ENCODE data around the gene TMEM38B.

TMEM38B gene

DNA sequence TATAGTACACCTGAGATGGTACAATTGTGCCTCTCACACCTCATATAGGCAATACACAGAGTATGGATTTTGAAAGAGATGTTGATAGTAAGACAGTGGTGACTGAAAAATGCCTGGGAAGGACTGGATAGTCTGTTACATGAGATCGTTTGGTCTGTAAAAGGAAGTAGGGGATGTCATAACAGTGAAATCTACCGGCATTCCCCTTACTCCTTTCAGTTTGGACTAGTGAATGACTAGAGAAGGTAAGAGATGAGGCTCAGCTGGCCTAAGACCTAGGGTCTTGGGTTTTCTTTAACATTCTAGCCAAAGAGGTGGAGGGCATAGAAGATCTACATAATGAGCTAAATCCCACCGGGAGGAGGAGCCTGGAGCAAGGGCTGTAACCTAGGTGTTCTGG, 24.0 kb upstream of the TMEM38B start:
- H2BK5ac ChIP-seq (ENCODE audit: low read length): no peak overlapping the region
- no peak overlapping the region for H2AK5ac ChIP-seq (ENCODE audit: low read length)
- no peak overlapping the region for H3K23ac ChIP-seq (ENCODE audit: low read length)
- H3K4me3 ChIP-seq (ENCODE audit: low read length): no peak overlapping the region
- no peak for DNase-seq
- H3K9ac ChIP-seq (ENCODE audit: low read length): no peak overlapping the region
- no peaks in the 10 kb centered on the region for H3K36me3 ChIP-seq (ENCODE audit: control insufficient read depth, insufficient read depth, low read length)
- no CpG with 5 or more reads among the region's 3 CpGs for WGBS (ENCODE audit: extremely low coverage, insufficient coverage, low lambda C conversion rate)
- no peak overlapping the region for H3K4ac ChIP-seq (ENCODE audit: low read depth, low read length)
- no peak overlapping the region for H3K18ac ChIP-seq (ENCODE audit: low read length)
- H3K4me1 ChIP-seq (ENCODE audit: control insufficient read depth, low read depth, low read length): no peaks in the 10 kb centered on the region
- no peaks in the 10 kb centered on the region for H3K79me1 ChIP-seq (ENCODE audit: low read length)
- no peak overlapping the region for H3K27ac ChIP-seq (ENCODE audit: low read depth, low read length)
- no peak overlapping the region for H4K8ac ChIP-seq (ENCODE audit: low read depth, low read length)
- no peak overlapping the region for H2BK120ac ChIP-seq (ENCODE audit: low read depth, low read length)
- no peak overlapping the region for H4K5ac ChIP-seq (ENCODE audit: low read length)
- H3K56ac ChIP-seq (ENCODE audit: low read length): no peak overlapping the region
- no peak overlapping the region for H3K4me2 ChIP-seq (ENCODE audit: low read length)
- no peaks in the 10 kb centered on the region for H3K27me3 ChIP-seq (ENCODE audit: insufficient read depth, low read length, poor library complexity)
- H3K79me2 ChIP-seq (ENCODE audit: control insufficient read depth, insufficient read depth, low read length): no peaks in the 10 kb centered on the region
- no peak overlapping the region for H2BK15ac ChIP-seq (replicated peaks; ENCODE audit: low read depth)

DNA sequence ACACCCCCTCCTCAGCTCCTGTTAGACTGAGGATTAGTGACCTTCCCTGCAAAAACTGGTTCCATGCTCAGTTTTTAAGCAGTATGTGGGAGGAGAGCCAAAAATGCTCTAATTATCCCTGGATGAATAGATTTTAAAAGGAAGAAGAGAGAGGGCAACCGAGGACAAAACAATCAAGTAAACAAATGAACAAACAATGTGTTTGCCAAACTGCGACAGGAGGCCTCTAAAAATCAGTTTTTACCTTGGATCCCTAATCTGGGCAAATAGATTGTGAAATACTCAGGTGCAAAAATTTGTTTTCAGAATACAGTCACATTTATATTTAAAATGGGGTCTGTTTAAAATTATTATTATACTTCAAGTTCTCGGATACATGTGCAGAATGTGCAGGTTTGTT, 23.6 kb upstream of the TMEM38B start:
- no peak overlapping the region for H4K8ac ChIP-seq (ENCODE audit: low read depth, low read length)
- no peaks in the 10 kb centered on the region for H3K79me2 ChIP-seq (ENCODE audit: control insufficient read depth, insufficient read depth, low read length)
- H3K4me1 ChIP-seq (ENCODE audit: control insufficient read depth, low read depth, low read length): no peaks in the 10 kb centered on the region
- H3K27me3 ChIP-seq (ENCODE audit: insufficient read depth, low read length, poor library complexity): no peaks in the 10 kb centered on the region
- H3K9ac ChIP-seq (ENCODE audit: low read length): no peak overlapping the region
- no peak overlapping the region for H4K5ac ChIP-seq (ENCODE audit: low read length)
- no peak overlapping the region for H3K4me2 ChIP-seq (ENCODE audit: low read length)
- H2AK5ac ChIP-seq (ENCODE audit: low read length): no peak overlapping the region
- H2BK120ac ChIP-seq (ENCODE audit: low read depth, low read length): no peak overlapping the region
- WGBS (ENCODE audit: extremely low coverage, insufficient coverage, low lambda C conversion rate): no CpG with 5 or more reads among the region's 3 CpGs
- H2BK5ac ChIP-seq (ENCODE audit: low read length): no peak overlapping the region
- H3K27ac ChIP-seq (ENCODE audit: low read depth, low read length): no peak overlapping the region
- no peak overlapping the region for H3K18ac ChIP-seq (ENCODE audit: low read length)
- no peak overlapping the region for H3K4me3 ChIP-seq (ENCODE audit: low read length)
- no peaks in the 10 kb centered on the region for H3K79me1 ChIP-seq (ENCODE audit: low read length)
- H3K56ac ChIP-seq (ENCODE audit: low read length): no peak overlapping the region
- no peak overlapping the region for H3K4ac ChIP-seq (ENCODE audit: low read depth, low read length)
- DNase-seq: no peak
- H3K36me3 ChIP-seq (ENCODE audit: control insufficient read depth, insufficient read depth, low read length): no peaks in the 10 kb centered on the region
- H2BK15ac ChIP-seq (replicated peaks; ENCODE audit: low read depth): no peak overlapping the region
- no peak overlapping the region for H3K23ac ChIP-seq (ENCODE audit: low read length)

DNA sequence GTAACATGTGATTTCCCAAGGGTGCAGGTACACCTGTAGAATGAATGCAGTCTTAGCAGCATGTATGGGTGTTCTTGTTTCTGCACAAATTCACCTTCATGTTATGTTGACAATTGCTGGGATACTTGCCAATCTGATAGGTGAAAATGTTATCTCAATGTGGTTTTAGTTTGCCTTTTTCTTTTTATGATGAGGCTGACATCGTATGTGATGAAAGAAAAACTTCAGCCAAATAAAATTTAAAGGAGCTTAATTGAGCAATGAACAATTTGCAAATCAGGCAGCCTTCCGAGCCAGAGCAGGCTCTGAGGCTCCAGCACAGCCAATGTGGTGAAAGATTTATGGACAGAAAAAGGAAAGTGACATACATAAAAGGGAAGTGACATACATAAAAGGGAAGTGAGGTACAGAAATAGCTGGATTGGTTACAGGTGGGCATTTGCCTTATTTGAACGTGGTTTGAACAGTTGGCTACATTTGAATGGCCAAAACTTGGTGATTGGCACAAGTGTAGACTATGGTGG, 21.6 kb upstream of the TMEM38B start:
- no CpG with 5 or more reads among the region's 3 CpGs for WGBS (ENCODE audit: extremely low coverage, insufficient coverage, low lambda C conversion rate)
- DNase-seq: no peak
- H2BK120ac ChIP-seq (ENCODE audit: low read depth, low read length): no peak overlapping the region
- no peaks in the 10 kb centered on the region for H3K27me3 ChIP-seq (ENCODE audit: insufficient read depth, low read length, poor library complexity)
- H3K56ac ChIP-seq (ENCODE audit: low read length): no peak overlapping the region
- no peak overlapping the region for H3K4me3 ChIP-seq (ENCODE audit: low read length)
- no peak overlapping the region for H3K27ac ChIP-seq (ENCODE audit: low read depth, low read length)
- H2BK15ac ChIP-seq (replicated peaks; ENCODE audit: low read depth): no peak overlapping the region
- H3K4me1 ChIP-seq (ENCODE audit: control insufficient read depth, low read depth, low read length): peaks cover 5% of the 10 kb centered on the region
- H3K36me3 ChIP-seq (ENCODE audit: control insufficient read depth, insufficient read depth, low read length): no peaks in the 10 kb centered on the region
- no peak overlapping the region for H4K5ac ChIP-seq (ENCODE audit: low read length)
- H3K79me1 ChIP-seq (ENCODE audit: low read length): no peaks in the 10 kb centered on the region
- no peak overlapping the region for H4K8ac ChIP-seq (ENCODE audit: low read depth, low read length)
- no peak overlapping the region for H2BK5ac ChIP-seq (ENCODE audit: low read length)
- no peak overlapping the region for H2AK5ac ChIP-seq (ENCODE audit: low read length)
- H3K9ac ChIP-seq (ENCODE audit: low read length): no peak overlapping the region
- H3K4me2 ChIP-seq (ENCODE audit: low read length): no peak overlapping the region
- no peak overlapping the region for H3K4ac ChIP-seq (ENCODE audit: low read depth, low read length)
- no peak overlapping the region for H3K23ac ChIP-seq (ENCODE audit: low read length)
- H3K79me2 ChIP-seq (ENCODE audit: control insufficient read depth, insufficient read depth, low read length): no peaks in the 10 kb centered on the region
- H3K18ac ChIP-seq (ENCODE audit: low read length): no peak overlapping the region

DNA sequence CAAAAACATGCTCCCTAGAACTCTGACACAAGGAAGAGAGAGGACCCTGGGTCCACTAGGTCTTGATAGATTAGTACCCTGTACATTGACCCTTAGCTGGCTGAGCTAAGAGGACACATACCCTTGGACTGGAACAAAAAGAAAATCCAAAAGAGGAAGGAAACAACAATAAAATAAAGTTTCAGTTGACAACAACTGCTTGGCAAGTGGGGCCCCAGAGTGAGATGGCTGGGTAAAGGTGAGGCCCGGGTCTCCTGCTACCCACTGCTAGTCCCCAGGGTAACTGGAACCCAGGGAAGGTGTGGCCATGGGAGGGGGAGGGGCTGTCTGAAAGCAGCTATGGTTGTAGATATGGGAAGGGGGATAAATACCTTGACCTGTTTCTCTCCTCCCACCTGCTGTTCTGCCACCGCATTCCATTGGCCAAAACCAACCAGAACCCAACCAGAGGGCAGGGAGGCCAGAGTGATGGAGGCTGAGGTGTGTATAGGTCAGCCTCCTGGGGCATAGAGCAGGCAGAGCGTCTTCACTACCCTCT, 20.4 kb upstream of the TMEM38B start:
- no peak overlapping the region for H3K27ac ChIP-seq (ENCODE audit: low read depth, low read length)
- no peak overlapping the region for H4K8ac ChIP-seq (ENCODE audit: low read depth, low read length)
- H3K9ac ChIP-seq (ENCODE audit: low read length): no peak overlapping the region
- H2BK120ac ChIP-seq (ENCODE audit: low read depth, low read length): no peak overlapping the region
- no peak overlapping the region for H3K4ac ChIP-seq (ENCODE audit: low read depth, low read length)
- H3K23ac ChIP-seq (ENCODE audit: low read length): no peak overlapping the region
- no peak overlapping the region for H2BK5ac ChIP-seq (ENCODE audit: low read length)
- no CpG with 5 or more reads among the region's 3 CpGs for WGBS (ENCODE audit: extremely low coverage, insufficient coverage, low lambda C conversion rate)
- H2AK5ac ChIP-seq (ENCODE audit: low read length): no peak overlapping the region
- peaks cover 5% of the 10 kb centered on the region for H3K4me1 ChIP-seq (ENCODE audit: control insufficient read depth, low read depth, low read length)
- H3K56ac ChIP-seq (ENCODE audit: low read length): no peak overlapping the region
- no peak overlapping the region for H2BK15ac ChIP-seq (replicated peaks; ENCODE audit: low read depth)
- no peak overlapping the region for H4K5ac ChIP-seq (ENCODE audit: low read length)
- no peaks in the 10 kb centered on the region for H3K79me2 ChIP-seq (ENCODE audit: control insufficient read depth, insufficient read depth, low read length)
- no peak for DNase-seq
- H3K18ac ChIP-seq (ENCODE audit: low read length): no peak overlapping the region
- no peaks in the 10 kb centered on the region for H3K36me3 ChIP-seq (ENCODE audit: control insufficient read depth, insufficient read depth, low read length)
- H3K79me1 ChIP-seq (ENCODE audit: low read length): no peaks in the 10 kb centered on the region
- no peak overlapping the region for H3K4me3 ChIP-seq (ENCODE audit: low read length)
- no peak overlapping the region for H3K4me2 ChIP-seq (ENCODE audit: low read length)
- H3K27me3 ChIP-seq (ENCODE audit: insufficient read depth, low read length, poor library complexity): no peaks in the 10 kb centered on the region

DNA sequence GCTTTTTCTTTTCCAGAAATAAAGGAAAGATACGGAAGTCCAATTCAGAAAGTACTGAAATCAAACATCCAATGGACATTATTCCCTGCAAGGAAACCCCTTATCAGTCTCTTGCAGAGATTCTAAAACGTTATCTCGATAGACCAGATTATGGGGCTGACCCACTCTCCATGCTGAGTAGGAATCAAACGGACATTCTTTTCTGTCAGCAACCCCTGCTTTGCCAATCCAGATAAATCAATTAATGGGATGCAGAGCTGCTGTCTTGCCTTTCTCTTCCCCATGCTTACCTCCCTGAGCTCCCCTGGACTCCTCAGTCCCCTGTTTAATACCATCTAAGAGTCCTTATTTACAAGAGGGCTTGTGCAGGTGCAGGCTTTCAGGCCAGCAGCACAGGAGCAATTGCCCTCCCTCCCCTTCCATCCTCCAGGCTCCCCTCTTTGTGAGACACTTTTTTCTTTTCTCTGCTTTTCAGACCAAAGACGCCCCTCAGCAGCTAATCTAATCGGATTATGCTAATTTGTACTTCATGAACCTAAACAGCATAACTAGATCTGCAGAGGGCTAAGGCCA, 17.9 kb upstream of the TMEM38B start:
- Histone ChIP-seq H2BK120ac (ENCODE audit: low read depth, low read length) (no peak overlapping the region), H3K18ac (ENCODE audit: low read length) (no peak overlapping the region), H3K79me2 (ENCODE audit: control insufficient read depth, insufficient read depth, low read length) (no peaks in the 10 kb centered on the region), H3K27me3 (ENCODE audit: insufficient read depth, low read length, poor library complexity) (no peaks in the 10 kb centered on the region), H3K4me3 (ENCODE audit: low read length) (no peak overlapping the region), H3K4me2 (ENCODE audit: low read length) (no peak overlapping the region), H2AK5ac (ENCODE audit: low read length) (no peak overlapping the region), H3K4me1 (ENCODE audit: control insufficient read depth, low read depth, low read length) (peaks cover 8% of the 10 kb centered on the region), H3K4ac (ENCODE audit: low read depth, low read length) (no peak overlapping the region), H2BK5ac (ENCODE audit: low read length) (no peak overlapping the region), H4K5ac (ENCODE audit: low read length) (no peak overlapping the region), H3K79me1 (ENCODE audit: low read length) (no peaks in the 10 kb centered on the region), H4K8ac (ENCODE audit: low read depth, low read length) (no peak overlapping the region), H3K56ac (ENCODE audit: low read length) (no peak overlapping the region), H3K27ac (ENCODE audit: low read depth, low read length) (no peak overlapping the region), H2BK15ac (replicated peaks; ENCODE audit: low read depth) (no peak overlapping the region), H3K36me3 (ENCODE audit: control insufficient read depth, insufficient read depth, low read length) (no peaks in the 10 kb centered on the region), H3K9ac (ENCODE audit: low read length) (no peak overlapping the region), H3K23ac (ENCODE audit: low read length) (no peak overlapping the region)
- peak; percentile 77 for DNase-seq
- WGBS (ENCODE audit: extremely low coverage, insufficient coverage, low lambda C conversion rate): no CpG with 5 or more reads among the region's 6 CpGs

DNA sequence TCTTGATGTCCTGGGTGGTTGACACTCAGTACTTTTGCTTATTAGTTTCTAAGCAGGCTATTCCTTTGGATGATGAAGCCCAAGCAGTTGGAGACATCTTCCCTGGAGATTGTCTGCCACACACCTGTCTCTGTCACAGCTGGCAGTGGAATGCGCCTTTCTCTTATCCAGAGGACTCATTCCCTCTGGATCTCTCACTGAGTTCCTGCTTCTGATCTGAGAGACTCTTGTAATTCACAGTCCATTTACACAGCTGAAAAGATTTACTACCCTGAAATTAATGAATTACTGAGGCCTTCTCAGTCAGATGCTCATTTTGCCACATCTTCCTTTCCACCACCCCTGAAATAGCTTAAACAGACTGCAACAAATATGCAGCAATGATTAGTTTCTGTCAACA, 16.2 kb upstream of the TMEM38B start:
- no CpG with 5 or more reads among the region's 1 CpG for WGBS (ENCODE audit: extremely low coverage, insufficient coverage, low lambda C conversion rate)
- H3K23ac ChIP-seq (ENCODE audit: low read length): no peak overlapping the region
- H4K8ac ChIP-seq (ENCODE audit: low read depth, low read length): no peak overlapping the region
- no peak overlapping the region for H3K56ac ChIP-seq (ENCODE audit: low read length)
- H2BK5ac ChIP-seq (ENCODE audit: low read length): no peak overlapping the region
- H3K4me2 ChIP-seq (ENCODE audit: low read length): no peak overlapping the region
- no peaks in the 10 kb centered on the region for H3K79me1 ChIP-seq (ENCODE audit: low read length)
- peaks cover 8% of the 10 kb centered on the region for H3K4me1 ChIP-seq (ENCODE audit: control insufficient read depth, low read depth, low read length)
- H2BK15ac ChIP-seq (replicated peaks; ENCODE audit: low read depth): no peak overlapping the region
- no peaks in the 10 kb centered on the region for H3K79me2 ChIP-seq (ENCODE audit: control insufficient read depth, insufficient read depth, low read length)
- H2BK120ac ChIP-seq (ENCODE audit: low read depth, low read length): no peak overlapping the region
- no peak overlapping the region for H3K4me3 ChIP-seq (ENCODE audit: low read length)
- H3K27me3 ChIP-seq (ENCODE audit: insufficient read depth, low read length, poor library complexity): no peaks in the 10 kb centered on the region
- H3K27ac ChIP-seq (ENCODE audit: low read depth, low read length): peak overlapping the region; percentile 8
- no peak overlapping the region for H3K18ac ChIP-seq (ENCODE audit: low read length)
- H3K9ac ChIP-seq (ENCODE audit: low read length): no peak overlapping the region
- H3K36me3 ChIP-seq (ENCODE audit: control insufficient read depth, insufficient read depth, low read length): no peaks in the 10 kb centered on the region
- H4K5ac ChIP-seq (ENCODE audit: low read length): no peak overlapping the region
- no peak overlapping the region for H2AK5ac ChIP-seq (ENCODE audit: low read length)
- peak; percentile 68 for DNase-seq
- no peak overlapping the region for H3K4ac ChIP-seq (ENCODE audit: low read depth, low read length)
